Mucosa of descending colon (tissue), 3 donors: ENCODE results near the gene HAND1. TPM values are rescaled to one million over a fixed set of nuclear protein-coding genes. Genes with fewer than 3 reads are reported as not detected.

Experiments
- ATAC-seq: fragments of 200-7000 bp; cut with Tn5 transposase; one replicate; pipeline ENCODE4 v1.9.1; 2020; ENCODE audit warnings: mild to moderate bottlenecking, moderate library complexity
- DNase-seq, 3 donors: peaks; one replicate each; pipeline ENCODE4 v3.0.0-alpha.2; 2020
- H3K36me3 ChIP-seq: fragments of 200-600 bp; one replicate; pipeline ENCODE4 v1.8.0; 2021; ENCODE audit warnings: low read depth, mild to moderate bottlenecking
- H3K4me1 ChIP-seq: fragments of 200-600 bp; one replicate; pipeline ENCODE4 v1.8.0; 2021; ENCODE audit warnings: low read depth, mild to moderate bottlenecking
- H3K4me3 ChIP-seq: fragments of 200-600 bp; one replicate; pipeline ENCODE4 v1.8.0; 2021; ENCODE audit warnings: mild to moderate bottlenecking
- H3K9me3 ChIP-seq: fragments of 200-600 bp; one replicate; pipeline ENCODE4 v1.8.0; 2021; ENCODE audit warnings: mild to moderate bottlenecking
- intact Hi-C, 2 donors: fragments of 100-400 bp; cut with DNase I in 1 of 2; cut with micrococcal nuclease in 1 of 2; formaldehyde crosslinking; loops; one replicate each; pipeline versions ENCODE4 v1.11.0 to v1.11.1; 2022; cut with DNase I, micrococcal nuclease
- total RNA-seq, 3 donors: library from RNA; stranded (reverse); fragmentation: NEBNext Ultra II Directional in 2 of 3; extraction: Animal tissue kit (Norgen Biotek cat#: 25700) in 2 of 3; gene quantifications; one replicate each; pipeline versions ENCODE4 v1.2.1 to v1.2.4, GENCODE V29; 2021 to 2023
- TF ChIP-seq, protein P1 (sequence below): fragments of 200-600 bp; IDR thresholded peaks from one replicate; pipeline ENCODE4 v1.8.0; 2022; ENCODE audit warnings: antibody characterized with exemption, mild to moderate bottlenecking
- donor health status: DM: no; HTN: no; CAD: no; lungs with moderate emphysema.
- donor health status: DM: no; HTN: no; CAD: no.
- donor health status: DM: no; HTN: yes; CAD: no.

The HAND1 gene
- total RNA-seq, 3 donors from 2014 or later, result 0.61 to 47.3 (median 1.8) TPM

DNA sequence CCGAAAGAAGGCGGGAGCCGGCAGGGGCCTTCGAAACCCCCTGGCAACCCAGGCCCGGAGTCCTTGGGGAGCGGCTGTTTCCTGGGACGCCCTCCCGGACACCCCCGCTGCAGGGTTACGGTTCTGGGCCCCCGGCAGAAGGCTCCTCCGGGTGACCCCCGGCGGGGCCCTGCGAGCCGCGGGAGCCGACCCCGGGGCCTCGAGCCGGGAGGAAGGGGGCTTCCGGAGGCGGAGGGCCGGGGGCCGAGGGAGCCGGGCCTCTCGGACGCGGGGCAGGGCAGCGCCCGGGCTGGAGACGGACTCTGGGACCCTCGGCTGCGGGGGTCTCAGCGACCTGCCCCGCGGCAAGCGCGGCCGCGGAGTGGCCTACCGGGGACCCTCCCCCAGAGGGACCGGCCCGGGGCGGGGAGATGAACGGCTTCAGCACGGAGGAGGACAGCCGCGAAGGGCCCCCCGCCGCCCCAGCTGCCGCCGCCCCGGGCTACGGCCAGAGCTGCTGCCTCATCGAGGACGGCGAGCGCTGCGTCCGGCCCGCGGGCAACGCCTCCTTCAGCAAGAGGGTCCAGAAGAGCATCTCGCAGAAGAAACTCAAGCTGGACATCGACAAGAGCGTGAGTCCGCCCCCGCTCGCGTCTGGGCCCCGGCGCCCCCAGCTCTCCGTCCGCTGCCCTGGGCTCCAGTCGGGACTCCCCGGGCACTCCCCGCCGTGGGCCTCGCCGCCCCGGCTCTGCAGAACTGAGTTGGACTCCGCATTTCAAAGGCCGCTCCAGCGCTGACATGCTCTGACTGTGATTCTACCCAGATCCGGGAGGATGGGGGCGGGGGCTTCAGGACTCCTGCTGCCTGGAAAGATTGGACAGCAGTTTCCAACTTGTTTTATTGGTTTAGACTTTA is 31.6 kb downstream of the HAND1 start:
- Histone ChIP-seq H3K4me3 (peak overlapping the region; percentile 96), H3K36me3 (no peaks in the 10 kb centered on the region), H3K9me3 (no peaks in the 10 kb centered on the region), H3K4me1 (no peaks in the 10 kb centered on the region)
- intact Hi-C loops, result no loop called here
- ATAC-seq (peak; percentile 42), DNase-seq (peak; percentile 59 to 74 (median 71))
- TF ChIP-seq, protein P1, sequence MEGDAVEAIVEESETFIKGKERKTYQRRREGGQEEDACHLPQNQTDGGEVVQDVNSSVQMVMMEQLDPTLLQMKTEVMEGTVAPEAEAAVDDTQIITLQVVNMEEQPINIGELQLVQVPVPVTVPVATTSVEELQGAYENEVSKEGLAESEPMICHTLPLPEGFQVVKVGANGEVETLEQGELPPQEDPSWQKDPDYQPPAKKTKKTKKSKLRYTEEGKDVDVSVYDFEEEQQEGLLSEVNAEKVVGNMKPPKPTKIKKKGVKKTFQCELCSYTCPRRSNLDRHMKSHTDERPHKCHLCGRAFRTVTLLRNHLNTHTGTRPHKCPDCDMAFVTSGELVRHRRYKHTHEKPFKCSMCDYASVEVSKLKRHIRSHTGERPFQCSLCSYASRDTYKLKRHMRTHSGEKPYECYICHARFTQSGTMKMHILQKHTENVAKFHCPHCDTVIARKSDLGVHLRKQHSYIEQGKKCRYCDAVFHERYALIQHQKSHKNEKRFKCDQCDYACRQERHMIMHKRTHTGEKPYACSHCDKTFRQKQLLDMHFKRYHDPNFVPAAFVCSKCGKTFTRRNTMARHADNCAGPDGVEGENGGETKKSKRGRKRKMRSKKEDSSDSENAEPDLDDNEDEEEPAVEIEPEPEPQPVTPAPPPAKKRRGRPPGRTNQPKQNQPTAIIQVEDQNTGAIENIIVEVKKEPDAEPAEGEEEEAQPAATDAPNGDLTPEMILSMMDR, result no peak

- no peaks in the 10 kb centered on the region for H3K4me1 ChIP-seq
- TF ChIP-seq, protein P1, result no peak
- H3K4me3 ChIP-seq, result peak within 1 kb of the TSS; percentile 96
- peak; percentile 98 for ATAC-seq
- H3K9me3 ChIP-seq, result no peaks in the 10 kb centered on the region
- H3K36me3 ChIP-seq, result no peaks in the 10 kb centered on the region
- intact Hi-C loops, result no loop called here
- peak; percentile 96 to 99 (median 98) for DNase-seq
Observed at GRCh38 chr5:154445422-154446194, 32.4 kb downstream of the HAND1 start, which contains the start of gene SAP30L. Gene SAP30L, plus strand, starts transcription at chr5:154445997. Its CDS starts 608 bp downstream, at chr5:154446605.

GRCh38 chr5:154444556-154445421 is 33.2 kb downstream of the HAND1 start:
- intact Hi-C loops, result no loop called here
- ATAC-seq (peak; percentile 8), DNase-seq (peak; percentile 16 to 58 (median 48))
- Histone ChIP-seq H3K36me3 (no peaks in the 10 kb centered on the region), H3K4me1 (no peaks in the 10 kb centered on the region), H3K9me3 (no peaks in the 10 kb centered on the region), H3K4me3 (peak overlapping the region; percentile 96)
- TF ChIP-seq, protein P1, result no peak

GRCh38 chr5:154442801-154443200 is 35.2 kb downstream of the HAND1 start:
- intact Hi-C loops, result no loop called here
- Histone ChIP-seq H3K36me3 (no peaks in the 10 kb centered on the region), H3K9me3 (no peaks in the 10 kb centered on the region), H3K4me1 (no peaks in the 10 kb centered on the region), H3K4me3 (no peak overlapping the region)
- TF ChIP-seq, protein P1, result no peak
- ATAC-seq (no peak), DNase-seq (no peak)

GRCh38 chr5:154440540-154440939 is 37.5 kb downstream of the HAND1 start:
- H3K4me1 ChIP-seq, result no peaks in the 10 kb centered on the region
- H3K9me3 ChIP-seq, result no peaks in the 10 kb centered on the region
- DNase-seq (no peak), ATAC-seq (no peak)
- H3K4me3 ChIP-seq, result no peak overlapping the region
- intact Hi-C loops, result no loop called here
- H3K36me3 ChIP-seq, result no peaks in the 10 kb centered on the region
- TF ChIP-seq, protein P1, result no peak
